ENCODE data around the gene SSBP3.

Gene SSBP3

DNA sequence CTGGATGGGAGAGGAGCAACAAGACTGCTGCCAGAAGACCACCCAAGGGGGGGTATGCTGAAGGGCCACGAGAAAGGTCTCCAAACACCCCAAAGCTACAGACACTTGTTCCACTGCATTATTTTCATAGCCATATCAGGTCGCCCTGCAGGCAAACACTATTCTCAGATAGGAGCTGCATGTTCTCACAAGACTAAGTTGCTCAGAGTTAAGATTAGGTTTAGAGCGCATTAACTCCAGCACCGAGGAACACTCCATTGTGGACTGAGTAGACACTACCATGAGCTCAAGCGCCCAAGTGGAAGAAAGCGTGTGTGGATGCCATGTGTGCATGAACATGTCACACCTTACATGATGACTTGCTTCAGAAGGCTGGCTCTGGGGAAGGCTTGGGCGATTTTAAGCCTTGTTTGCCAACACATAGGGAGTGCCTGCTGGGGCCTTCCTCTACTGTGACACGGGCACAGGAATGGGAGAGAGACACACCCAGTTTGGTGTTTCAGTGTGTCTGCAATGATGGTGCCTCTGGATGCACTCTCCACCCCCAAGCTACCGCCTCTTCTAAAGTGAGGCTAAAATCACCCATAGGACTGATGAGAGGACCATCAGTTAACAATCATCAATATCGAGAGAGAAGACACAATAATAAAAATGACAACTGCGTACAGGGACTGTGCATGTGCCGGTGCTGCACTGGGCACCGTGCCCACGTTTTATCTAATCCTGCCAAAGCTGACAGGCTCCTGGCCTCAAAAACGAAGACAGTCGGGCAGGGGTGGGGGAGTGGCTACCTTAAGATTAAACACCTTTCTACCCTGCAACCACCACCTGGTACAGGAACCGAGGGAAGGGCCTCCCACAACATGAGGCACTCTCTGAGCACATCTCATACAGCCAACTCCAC is 34.9 kb downstream of the SSBP3 start:
- DNase-seq, result no peak

GRCh38 chr1:54370287-54370989 is 35.8 kb downstream of the SSBP3 start:
- no peak for DNase-seq

DNA sequence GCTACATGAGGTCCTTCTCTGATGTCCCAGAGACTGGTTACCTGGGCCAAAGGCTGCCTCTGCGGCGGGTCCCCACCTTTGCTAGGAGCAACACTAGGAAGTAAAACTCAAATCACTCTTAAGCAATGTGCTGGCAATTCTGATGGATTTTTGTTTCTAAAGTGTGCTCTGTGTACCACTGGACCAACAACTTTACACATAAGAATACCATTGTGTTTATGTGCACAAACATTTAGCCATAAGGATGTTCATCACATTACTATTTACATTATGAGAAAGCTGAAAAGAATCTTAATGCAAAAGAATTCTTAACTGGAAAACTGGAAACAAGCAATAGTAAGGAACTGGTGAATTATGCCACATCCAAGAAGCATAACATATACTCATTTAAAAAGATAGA is 38.6 kb downstream of the SSBP3 start:
- no peak for DNase-seq

- no peak for DNase-seq
These were observed 40.3 kb downstream of the SSBP3 start for GRCh38 chr1:54365847-54366246.

DNA sequence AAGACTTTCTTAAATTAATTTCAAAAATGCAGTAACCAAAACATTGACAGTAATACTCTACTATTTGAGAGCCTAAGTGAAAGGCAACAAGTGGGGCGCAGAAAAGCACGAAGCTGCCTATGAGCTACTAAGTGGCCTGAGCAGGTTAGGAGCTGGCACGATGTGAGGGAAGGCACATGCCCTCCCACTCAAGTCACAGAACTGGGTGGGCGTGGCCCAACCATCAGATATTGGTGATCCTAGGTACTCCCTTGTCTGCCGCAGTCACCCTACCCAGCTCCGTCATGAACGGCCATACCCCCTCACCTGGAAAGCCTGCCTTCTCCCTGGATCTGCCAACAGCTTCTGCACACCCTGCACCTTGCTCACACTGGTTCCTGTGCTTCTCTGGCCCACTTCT is 40.8 kb downstream of the SSBP3 start:
- no peak for DNase-seq

- no peak for DNase-seq
These were observed 41.2 kb downstream of the SSBP3 start for GRCh38 chr1:54364995-54365394.

- no peak for DNase-seq
These were observed 41.6 kb downstream of the SSBP3 start for GRCh38 chr1:54364582-54364981.

DNA sequence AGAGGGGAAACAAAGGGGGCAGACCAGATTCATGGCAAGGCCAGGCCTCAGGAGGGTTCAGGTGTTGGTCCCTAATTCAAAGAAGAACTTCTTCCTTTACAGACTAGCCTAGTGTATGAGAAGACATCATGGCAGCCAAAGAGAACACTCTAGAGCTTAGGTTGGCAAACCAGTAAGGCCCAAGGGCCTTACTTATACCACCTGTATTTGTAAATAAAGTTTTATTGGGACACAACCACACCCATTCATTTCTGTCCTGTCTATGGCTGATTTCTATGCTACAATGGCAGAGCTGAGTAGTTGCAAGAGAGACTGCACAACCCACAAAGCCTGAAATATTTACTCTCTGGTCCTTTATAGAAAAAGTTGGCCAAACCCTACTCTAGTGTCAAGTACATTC is 42.3 kb downstream of the SSBP3 start:
- no peak for DNase-seq

DNA sequence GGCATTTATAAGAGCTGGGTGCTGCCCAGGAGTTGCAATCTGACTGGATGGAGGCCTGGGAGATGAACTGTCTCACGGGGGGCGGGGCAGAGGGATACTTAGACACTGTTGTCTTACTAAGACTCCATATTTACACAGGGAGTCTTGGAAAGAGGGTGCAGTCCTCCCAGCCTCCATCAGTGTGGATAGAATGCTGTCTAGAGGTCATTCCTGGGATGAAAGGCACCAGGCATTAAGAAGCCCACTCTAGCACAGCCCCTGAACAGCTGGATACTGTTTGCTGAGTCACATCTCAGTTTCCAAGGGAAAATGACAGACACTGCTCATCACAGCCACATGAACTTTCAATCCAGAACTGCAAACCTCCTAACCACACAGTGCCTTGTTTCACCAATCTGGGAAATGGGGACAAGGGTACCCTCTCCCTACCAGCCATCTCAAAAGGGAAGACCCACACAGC is 43.3 kb downstream of the SSBP3 start:
- DNase-seq, result no peak

- no peak for DNase-seq
These were observed 44.9 kb downstream of the SSBP3 start for GRCh38 chr1:54361342-54361741.

DNA sequence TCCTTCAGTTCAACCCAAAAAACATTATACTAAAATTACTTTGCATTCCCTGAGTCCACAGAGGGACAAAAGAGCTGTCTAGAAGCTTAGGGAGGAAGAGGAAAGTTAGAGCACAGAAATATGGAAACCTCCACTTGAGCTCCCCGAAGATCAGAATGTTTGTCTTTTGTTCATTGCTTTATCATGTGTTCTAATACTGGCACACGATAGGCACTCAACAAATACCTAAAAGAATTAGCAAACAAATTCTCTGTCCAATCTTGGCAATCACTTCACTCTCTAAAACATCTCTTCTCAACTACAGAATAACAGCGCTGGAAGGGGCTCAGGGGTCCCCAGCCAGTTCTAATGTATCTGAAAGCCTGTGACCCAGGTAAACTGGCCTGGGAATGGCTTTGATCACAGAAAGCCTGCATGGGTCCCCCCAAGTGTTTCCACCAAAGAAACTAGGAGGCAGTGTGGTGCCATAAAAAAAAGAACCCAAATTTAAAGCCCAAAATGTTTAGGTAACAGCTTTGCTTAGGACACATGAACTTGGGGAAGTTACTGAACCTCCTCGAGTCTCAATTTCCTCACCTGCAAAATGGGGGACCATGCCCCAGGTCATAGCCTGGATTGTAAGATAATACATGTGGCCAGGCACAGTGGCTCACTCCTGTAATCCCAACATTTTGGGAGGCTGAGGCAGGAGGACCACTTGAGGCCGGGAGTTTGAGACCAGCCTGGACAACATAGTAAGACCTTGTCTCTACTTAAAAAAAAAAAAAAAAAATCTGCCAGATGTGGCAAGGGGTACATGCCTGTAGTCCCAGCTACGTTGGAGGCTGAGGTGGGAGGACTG is 45.8 kb downstream of the SSBP3 start:
- DNase-seq, result peak; percentile 12

DNA sequence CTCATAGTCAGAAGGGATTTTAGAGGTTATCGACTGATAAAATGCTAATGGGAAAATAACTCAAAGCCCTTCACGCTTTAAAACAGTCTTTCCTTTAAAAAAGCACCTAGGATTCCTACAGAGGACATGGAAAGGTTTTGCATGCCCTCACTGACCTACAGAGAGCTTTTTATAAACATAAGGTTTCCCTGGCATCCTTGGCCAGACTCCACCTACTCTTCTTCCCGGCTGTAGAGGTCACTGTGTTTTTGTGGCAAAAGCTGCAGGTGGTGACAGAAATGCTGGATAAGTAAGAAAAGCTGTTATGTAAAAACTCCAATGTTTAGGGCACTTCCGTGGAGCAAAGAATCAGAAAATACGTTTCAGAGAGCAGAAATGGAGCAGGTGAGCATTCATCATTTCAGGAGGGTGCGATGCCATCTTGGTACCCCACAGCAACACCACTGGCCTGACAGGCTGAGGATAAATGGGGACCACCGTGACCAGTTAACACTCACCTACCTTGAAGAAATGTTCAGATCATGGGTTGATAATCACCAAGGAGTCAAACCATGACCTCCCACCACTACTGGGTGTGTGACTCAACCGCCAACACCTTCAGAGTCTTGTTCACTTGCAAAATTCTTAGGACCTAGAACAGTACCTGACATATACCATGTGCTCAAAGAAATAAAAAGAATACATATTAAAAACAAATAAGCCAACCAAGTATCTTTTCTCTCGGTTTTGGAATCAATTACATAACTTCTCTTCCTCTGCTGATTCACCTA is 46.6 kb downstream of the SSBP3 start:
- no peak for DNase-seq

DNA sequence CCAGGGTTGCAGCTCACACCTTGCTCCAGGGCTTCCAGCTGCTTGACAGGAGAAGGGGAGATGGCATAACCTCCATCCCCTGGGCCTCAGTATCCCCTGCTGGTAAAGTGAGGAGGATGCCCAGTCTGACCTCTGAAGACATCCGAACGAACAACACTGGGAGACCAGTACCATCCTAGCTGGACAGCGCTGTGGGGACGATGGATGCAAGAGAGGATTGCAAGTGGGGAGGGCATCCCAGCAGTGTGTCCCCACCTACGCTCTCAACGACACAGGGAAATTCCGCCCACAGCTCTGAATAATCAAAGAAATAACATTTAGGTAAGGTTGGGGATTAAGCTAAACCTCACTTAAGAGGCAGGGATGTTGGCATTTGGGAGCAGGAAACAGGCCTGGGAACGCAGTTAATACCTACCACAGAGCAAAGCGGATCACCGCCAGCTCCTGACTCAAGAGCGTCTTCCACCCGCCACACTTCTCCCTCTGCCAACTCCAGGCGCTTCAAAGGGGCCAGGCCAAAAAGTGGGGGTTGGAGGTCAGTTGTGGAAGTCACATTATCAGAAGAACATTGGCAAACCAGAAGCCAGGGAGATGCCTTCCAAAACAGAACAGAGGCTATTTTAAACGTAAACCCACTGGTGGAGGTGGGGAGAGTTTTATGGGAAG is 47.6 kb downstream of the SSBP3 start:
- DNase-seq, result no peak

DNA sequence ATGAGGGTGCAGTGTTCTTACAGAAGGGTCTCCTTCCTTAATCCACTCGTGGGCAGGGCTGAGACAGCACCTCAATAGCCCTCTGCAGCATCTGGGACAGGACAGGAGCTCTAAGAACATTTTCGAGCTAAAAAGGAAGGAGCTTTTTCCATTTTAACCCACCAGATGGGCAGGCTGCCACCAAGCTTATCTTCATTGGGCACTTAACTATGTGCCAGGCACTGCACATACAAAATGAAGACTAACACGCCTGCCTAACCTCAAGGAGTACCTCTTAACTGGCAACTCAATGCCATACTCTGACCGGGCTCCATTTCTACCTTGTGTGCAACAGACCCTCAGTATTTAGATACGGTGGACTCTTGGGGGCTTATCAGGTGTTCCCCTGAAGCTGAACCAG is 48.2 kb downstream of the SSBP3 start:
- DNase-seq, result no peak

GRCh38 chr1:54356680-54357147 is 49.5 kb downstream of the SSBP3 start:
- no peak for DNase-seq

DNA sequence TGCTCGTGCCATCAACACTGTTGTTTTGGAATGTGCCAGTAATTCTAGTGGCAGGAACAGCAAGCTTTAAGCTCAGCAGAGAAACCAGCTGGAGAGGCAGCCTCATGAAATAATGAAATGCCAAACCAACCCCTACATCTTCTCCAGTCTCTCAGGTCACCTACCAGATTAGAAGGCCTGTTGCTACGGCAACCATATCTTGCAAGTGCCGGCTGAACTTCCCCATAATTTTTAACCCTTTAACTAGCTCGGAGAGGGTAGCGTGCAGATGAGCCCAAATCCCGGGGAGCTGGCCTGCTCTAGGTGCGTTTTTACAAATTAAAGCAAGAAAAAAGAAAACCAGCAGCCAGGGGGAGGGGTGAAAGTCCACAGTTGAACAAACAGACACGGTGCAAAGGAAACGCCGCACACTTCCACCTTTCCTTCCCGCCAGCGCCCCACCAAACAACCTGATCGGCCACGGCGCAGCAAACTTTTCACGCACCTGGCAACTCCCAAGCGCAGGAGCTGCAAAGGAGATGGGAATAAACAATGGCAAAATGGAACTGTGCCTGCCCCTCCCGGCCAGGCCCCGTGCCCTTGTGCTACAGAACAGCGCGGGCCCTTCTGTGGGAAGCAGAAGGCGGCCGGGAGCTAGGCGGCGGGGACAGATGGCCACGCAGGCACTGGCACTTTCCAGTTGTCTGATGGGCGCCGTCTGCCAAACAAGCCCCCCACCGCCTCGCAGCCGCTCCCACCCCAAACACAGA is 50.1 kb downstream of the SSBP3 start:
- no peak for DNase-seq

DNA sequence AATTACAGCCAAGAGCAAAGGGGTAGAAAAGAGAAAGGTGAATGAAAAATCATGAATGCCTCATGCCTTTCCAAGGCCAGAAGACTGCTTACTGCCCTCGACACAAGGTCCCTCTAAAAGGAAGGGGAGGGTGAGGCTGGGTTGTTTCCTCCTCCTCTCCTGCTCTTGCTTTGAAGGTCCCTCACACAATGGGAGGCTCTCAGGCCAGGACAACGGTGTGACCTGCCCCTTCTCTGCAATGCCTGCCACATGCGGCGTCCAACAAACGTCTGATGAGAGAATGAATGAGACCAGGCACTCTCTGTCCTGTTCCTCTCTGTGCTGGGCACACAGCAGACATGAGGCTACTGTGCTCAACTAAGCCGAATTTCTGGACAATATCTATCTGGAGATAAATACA is 51.3 kb downstream of the SSBP3 start:
- no peak for DNase-seq

DNA sequence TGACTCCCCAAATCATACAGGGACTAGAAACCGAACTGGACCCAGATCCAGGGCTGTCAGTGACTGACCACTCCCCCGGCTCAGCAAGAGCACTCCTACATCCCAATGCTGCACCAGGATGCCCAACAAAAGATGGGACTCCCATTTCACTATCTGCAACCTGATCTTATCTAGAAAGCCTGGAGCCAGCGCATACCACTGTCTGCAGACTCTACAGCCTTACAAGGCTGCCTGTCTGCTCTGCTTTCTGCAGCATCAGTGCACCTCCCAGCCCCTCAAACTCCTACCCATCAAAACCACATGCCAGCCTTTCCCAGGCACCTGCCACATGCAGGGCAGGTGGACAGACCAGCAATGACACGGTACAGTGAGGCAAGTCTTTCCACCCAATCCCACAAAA is 52.2 kb downstream of the SSBP3 start:
- no peak for DNase-seq

DNA sequence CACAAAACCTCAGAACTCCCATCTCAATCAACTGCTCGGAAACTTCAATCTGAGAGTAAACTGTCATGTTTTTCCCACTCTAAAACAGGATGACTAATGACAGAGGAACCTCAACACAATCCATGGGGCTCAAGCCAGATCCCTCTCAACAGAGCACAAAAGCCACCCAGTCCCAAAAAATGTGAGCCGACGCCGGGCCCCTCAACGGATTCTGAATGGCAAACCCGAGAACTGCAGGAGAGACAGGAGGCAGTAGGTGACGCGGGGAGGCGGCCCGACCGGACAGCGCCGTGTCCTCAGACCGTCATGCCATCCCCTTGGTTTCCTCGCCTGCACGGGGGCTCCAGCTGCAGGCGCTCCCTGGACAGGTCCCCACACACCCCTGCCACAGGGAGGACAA is 53.4 kb downstream of the SSBP3 start:
- no peak for DNase-seq

DNA sequence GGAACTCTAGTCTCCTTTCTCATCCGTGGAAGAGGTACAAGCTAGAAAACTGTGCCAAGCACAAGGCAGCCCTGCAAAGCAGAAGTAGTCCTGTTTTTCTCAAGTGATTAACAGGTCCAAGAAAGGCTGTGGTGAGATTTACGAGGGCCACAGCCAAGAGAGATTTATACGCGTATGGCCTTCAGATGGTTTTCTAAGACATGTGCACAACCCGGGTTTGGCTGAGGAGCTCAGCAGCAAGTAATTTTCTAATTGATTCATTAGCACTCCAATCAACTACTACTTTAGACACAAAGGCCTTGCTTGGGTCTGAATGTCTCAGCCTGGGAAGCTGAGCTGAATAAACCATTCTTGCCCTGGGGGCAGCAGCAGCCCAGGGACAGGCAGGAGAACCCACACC is 55.8 kb downstream of the SSBP3 start:
- no peak for DNase-seq

DNA sequence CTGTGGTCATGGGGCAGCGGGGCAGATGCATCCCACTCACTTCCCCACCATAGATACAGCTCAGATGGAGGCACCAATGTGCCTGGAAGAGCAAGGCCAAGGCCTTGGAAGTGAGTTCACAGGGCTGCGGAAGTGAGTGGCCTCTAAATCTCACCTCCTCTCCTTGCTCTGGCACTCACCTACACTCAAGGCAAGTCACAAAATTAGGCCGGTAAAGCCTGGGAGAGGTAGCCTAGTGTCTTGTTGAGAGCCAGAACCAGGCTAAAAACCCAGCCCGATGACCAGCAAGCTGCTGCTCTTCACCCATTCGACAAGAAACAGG is 57.5 kb downstream of the SSBP3 start:
- DNase-seq, result no peak

All from RPMI8226 (cell line).